Measurements from ENCODE around the gene LRRFIP2.

GRCh38 chr3:37056826-37057225 is 117.6 kb downstream of the LRRFIP2 start:
- TF ChIP-seq CTCF (IDR thresholded peaks at IDR 0.05) (no peak), POLR2A (IDR thresholded peaks at IDR 0.05) (no peak), EP300 (IDR thresholded peaks at IDR 0.05) (no peak), POLR2AphosphoS5 (IDR thresholded peaks at IDR 0.05) (no peak)
